H1 (cell line): ENCODE data around the gene SUDS3. TPM values are rescaled to one million over a fixed set of nuclear protein-coding genes. Genes with fewer than 3 reads are reported as not detected.

Experiments used
- CTCF ChIA-PET: fragments of 300-600 bp; sonication (Branson Sonifier 250); formaldehyde crosslinking; loops from one replicate; lab custom pipeline; 2021; ENCODE audit not compliant: partially characterized antibody; lab: Charles Lee
- POLR2A ChIA-PET: fragments of 300-600 bp; sonication (Branson Sonifier 250); formaldehyde crosslinking; loops from one replicate; lab custom pipeline; 2021; ENCODE audit warnings: inconsistent platforms; ENCODE audit not compliant: partially characterized antibody; lab: Charles Lee
- DNase-seq, 2 experiments: peaks; one replicate each; pipeline versions ENCODE4 v3.0.0 to v3.0.0-alpha.2; 2010 to 2022; ENCODE audit warnings: low spot score in 2 of 2, low read depth in 1 of 2, mixed read lengths in 1 of 2
- FAIRE-seq: peaks from 2 replicates; lab custom pipeline; 2011; peaks lifted over from hg19 to GRCh38; lab: Jason Lieb, UNC
- H2AFZ ChIP-seq: 2 replicates; pipeline ENCODE4 v1.8.1; 2012; ENCODE audit warnings: low read length, inconsistent platforms
- H2AK5ac ChIP-seq: 2 replicates; pipeline ENCODE4 v1.6.1; 2013; ENCODE audit warnings: low read depth, low read length
- H2BK120ac ChIP-seq: replicated peaks from 2 replicates; pipeline ENCODE3; 2013; ENCODE audit warnings: low read depth, low read length, inconsistent platforms
- H2BK12ac ChIP-seq: 2 replicates; pipeline ENCODE4 v1.6.1; 2013; ENCODE audit warnings: low read depth, low read length
- H2BK15ac ChIP-seq: 2 replicates; pipeline ENCODE4 v1.6.1; 2013; ENCODE audit warnings: low read length
- H2BK20ac ChIP-seq: 2 replicates; pipeline ENCODE4 v1.6.1; 2013; ENCODE audit warnings: low read length
- H2BK5ac ChIP-seq: 2 replicates; pipeline ENCODE4 v1.6.1; 2013; ENCODE audit warnings: low read depth, low read length
- H3K14ac ChIP-seq: 2 replicates; pipeline ENCODE4 v1.6.1; 2013; ENCODE audit warnings: inconsistent platforms; ENCODE audit not compliant: insufficient read length
- H3K18ac ChIP-seq: 2 replicates; pipeline ENCODE4 v1.6.1; 2013; ENCODE audit warnings: low read length; ENCODE audit errors: extremely low read depth
- H3K23ac ChIP-seq: 2 replicates; pipeline ENCODE4 v1.6.1; 2013; ENCODE audit warnings: inconsistent platforms; ENCODE audit not compliant: insufficient read length
- H3K23me2 ChIP-seq: 2 replicates; pipeline ENCODE4 v1.6.1; 2013; ENCODE audit warnings: low read depth, low read length
- H3K27ac ChIP-seq: 2 replicates; pipeline ENCODE4 v1.6.1; 2011; ENCODE audit warnings: low read depth, low read length, inconsistent platforms
- H3K27me3 ChIP-seq, 4 experiments: replicated peaks in 1 of 4; 1 replicate in 1 of 4; 2 replicates in 3 of 4; pipeline versions ENCODE4 v1.6.1 to v1.8.1; 2011 to 2013; ENCODE audit warnings: low read length in 3 of 4, mild to moderate bottlenecking in 3 of 4, inconsistent platforms in 2 of 4, mixed read lengths in 2 of 4, moderate library complexity in 1 of 4; ENCODE audit not compliant: control insufficient read depth in 3 of 4, insufficient read depth in 3 of 4; ENCODE audit errors: extremely low read depth in 1 of 4
- H3K36me3 ChIP-seq, 4 experiments: 2 replicates each; pipeline versions ENCODE4 v1.6.1 to v1.8.1; 2011 to 2013; ENCODE audit warnings: mild to moderate bottlenecking in 4 of 4, low read length in 3 of 4, moderate library complexity in 2 of 4, control low read depth in 1 of 4, inconsistent platforms in 1 of 4; ENCODE audit not compliant: insufficient read depth in 4 of 4, control insufficient read depth in 2 of 4
- H3K4ac ChIP-seq: replicated peaks from 2 replicates; pipeline ENCODE3; 2013; ENCODE audit warnings: low read length, low read depth, mixed read lengths, inconsistent platforms; ENCODE audit not compliant: insufficient read length
- H3K4me1 ChIP-seq, 4 experiments: replicated peaks in 1 of 4; 1 replicate in 1 of 4; 2 replicates in 3 of 4; pipeline versions ENCODE4 v1.6.1 to v1.8.1; 2011 to 2013; ENCODE audit warnings: low read length in 3 of 4, inconsistent platforms in 2 of 4, mixed read lengths in 1 of 4; ENCODE audit not compliant: insufficient read depth in 4 of 4, control insufficient read depth in 3 of 4
- H3K4me2 ChIP-seq, 2 experiments: 2 replicates each; pipeline versions ENCODE4 v1.6.1 to v1.8.1; 2011 to 2013; ENCODE audit warnings: low read depth in 2 of 2, low read length in 2 of 2, control low read depth in 1 of 2, inconsistent platforms in 1 of 2, mild to moderate bottlenecking in 1 of 2; ENCODE audit not compliant: insufficient read depth in 1 of 2
- H3K4me3 ChIP-seq, 4 experiments: fragments of 200-600, 300-600 bp in 1 of 4; sonication (generic), shearing (Covaris generic), sonication (Bioruptor Twin) in 1 of 4; 2 replicates each; pipeline versions ENCODE4 v1.5.1 to v1.8.1; 2011 to 2016; ENCODE audit warnings: low read length in 4 of 4, low read depth in 3 of 4, control low read depth in 2 of 4, inconsistent platforms in 2 of 4, mild to moderate bottlenecking in 2 of 4, mixed read lengths in 1 of 4, moderate library complexity in 1 of 4; ENCODE audit not compliant: insufficient read depth in 2 of 4; ENCODE audit errors: extremely low read depth in 1 of 4
- H3K56ac ChIP-seq: replicated peaks from 2 replicates; pipeline ENCODE3; 2013; ENCODE audit warnings: low read depth, mild to moderate bottlenecking, mixed read lengths, low read length, inconsistent platforms; ENCODE audit not compliant: insufficient read length
- H3K79me1 ChIP-seq: 2 replicates; pipeline ENCODE4 v1.6.1; 2013; ENCODE audit warnings: low read depth, low read length, control low read depth
- H3K79me2 ChIP-seq, 2 experiments: 2 replicates each; pipeline versions ENCODE4 v1.6.1 to v1.8.1; 2012 to 2013; ENCODE audit warnings: low read length in 2 of 2, mild to moderate bottlenecking in 2 of 2, inconsistent platforms in 1 of 2; ENCODE audit not compliant: insufficient read depth in 2 of 2, control insufficient read depth in 1 of 2
- H3K9ac ChIP-seq, 4 experiments: replicated peaks in 1 of 4; 1 replicate in 1 of 4; 2 replicates in 3 of 4; pipeline versions ENCODE4 v1.6.1 to v1.8.1; 2011 to 2013; ENCODE audit warnings: low read depth in 3 of 4, low read length in 3 of 4, control low read depth in 2 of 4, mild to moderate bottlenecking in 2 of 4, moderate library complexity in 2 of 4, inconsistent platforms in 1 of 4; ENCODE audit errors: extremely low read depth in 1 of 4
- H3K9me3 ChIP-seq, 2 experiments: 2 replicates each; pipeline versions ENCODE4 v1.6.1 to v1.8.1; 2012 to 2013; ENCODE audit warnings: mild to moderate bottlenecking in 2 of 2, moderate library complexity in 2 of 2, control low read depth in 1 of 2, inconsistent platforms in 1 of 2, low read depth in 1 of 2, low read length in 1 of 2, mixed read lengths in 1 of 2; ENCODE audit not compliant: insufficient read depth in 2 of 2
- H4K20me1 ChIP-seq, 2 experiments: replicated peaks in 1 of 2; 2 replicates each; pipeline versions ENCODE3 to v1.8.1; 2011 to 2013; ENCODE audit warnings: inconsistent platforms in 2 of 2, low read length in 2 of 2, mild to moderate bottlenecking in 1 of 2; ENCODE audit not compliant: insufficient read depth in 2 of 2, control insufficient read depth in 1 of 2
- H4K5ac ChIP-seq: 2 replicates; pipeline ENCODE4 v1.6.1; 2013; ENCODE audit warnings: low read length, low read depth, mixed read lengths, inconsistent platforms; ENCODE audit not compliant: insufficient read length
- H4K8ac ChIP-seq: 2 replicates; pipeline ENCODE4 v1.8.0; 2013; ENCODE audit warnings: mild to moderate bottlenecking, moderate library complexity, low read length, inconsistent platforms; ENCODE audit not compliant: insufficient read depth; ENCODE audit errors: extremely low read depth
- H4K91ac ChIP-seq: replicated peaks from 2 replicates; pipeline ENCODE3; 2013; ENCODE audit warnings: low read length, mixed read lengths, inconsistent platforms; ENCODE audit not compliant: insufficient read length
- BRCA1 ChIP-seq: IDR thresholded peaks from 2 replicates; pipeline ENCODE4 v1.6.1; 2012; ENCODE audit warnings: low read depth, low read length, improper control_type of control experiment
- CHD1 ChIP-seq: IDR thresholded peaks from 2 replicates; pipeline ENCODE4 v1.6.1; 2012; ENCODE audit warnings: low read depth, low read length, improper control_type of control experiment
- CTBP2 ChIP-seq: IDR thresholded peaks from 2 replicates; pipeline ENCODE4 v1.7.0; 2011; ENCODE audit warnings: borderline replicate concordance, mild to moderate bottlenecking, moderate library complexity, mixed read lengths, low read length; ENCODE audit not compliant: insufficient read depth, insufficient read length
- EGR1 ChIP-seq: IDR thresholded peaks from 2 replicates; pipeline ENCODE4 v1.6.1; 2011; ENCODE audit warnings: low read depth, low read length, borderline replicate concordance
- EP300 ChIP-seq, 2 experiments: IDR thresholded peaks; 1 replicate in 1 of 2; 2 replicates in 1 of 2; pipeline ENCODE4 v1.6.1; 2011 to 2012; ENCODE audit warnings: low read depth in 2 of 2, low read length in 2 of 2, mild to moderate bottlenecking in 2 of 2, borderline replicate concordance in 1 of 2, inconsistent platforms in 1 of 2, moderate library complexity in 1 of 2
- EZH2 ChIP-seq: fragments of 200-600 bp; sonication (generic); IDR thresholded peaks from 2 replicates; pipeline ENCODE4 v1.7.1; 2012; ENCODE audit warnings: low read depth, mild to moderate bottlenecking, moderate library complexity, low read length, inconsistent platforms; ENCODE audit not compliant: severe bottlenecking
- KDM4A ChIP-seq: IDR thresholded peaks from one replicate; pipeline ENCODE4 v1.7.1; 2012; ENCODE audit warnings: low read depth, mild to moderate bottlenecking, moderate library complexity, low read length, inconsistent platforms; ENCODE audit not compliant: severe bottlenecking
- POLR2A ChIP-seq, 2 experiments: IDR thresholded peaks; 1 replicate in 1 of 2; 2 replicates in 1 of 2; pipeline ENCODE4 v1.6.1; 2011; ENCODE audit warnings: low read depth in 2 of 2, low read length in 2 of 2, mild to moderate bottlenecking in 2 of 2; ENCODE audit errors: control extremely low read depth in 1 of 2
- RFX5 ChIP-seq: IDR thresholded peaks from 2 replicates; pipeline ENCODE4 v1.6.1; 2011; ENCODE audit warnings: low read depth, low read length, improper control_type of control experiment, borderline replicate concordance
- SAP30 ChIP-seq: fragments of 300-600 bp; sonication (generic); IDR thresholded peaks from 2 replicates; pipeline ENCODE4 v1.7.1; 2012; ENCODE audit warnings: low read length, moderate library complexity, mild to moderate bottlenecking, inconsistent platforms; ENCODE audit not compliant: insufficient read depth, insufficient replicate concordance
- SRF ChIP-seq: IDR thresholded peaks from 2 replicates; pipeline ENCODE4 v1.6.1; 2011; ENCODE audit warnings: mild to moderate bottlenecking, low read depth, low read length, moderate library complexity
- TAF7 ChIP-seq: optimal IDR thresholded peaks from 2 replicates; pipeline ENCODE3; 2011; ENCODE audit warnings: low read depth, mild to moderate bottlenecking, inconsistent platforms, low read length, moderate library complexity, borderline replicate concordance
- polyA plus RNA-seq, 7 experiments: library from polyadenylated mRNA; depleted of rRNA in 3 of 7; stranded (reverse) in 5 of 7; unstranded in 2 of 7; fragments of >200 nt in 5 of 7; fragments of 200-250 nt in 2 of 7; gene quantifications; 1 replicate in 5 of 7; 2 replicates in 1 of 7; 4 replicates in 1 of 7; pipeline versions ENCODE4 v1.2.1 to v1.2.3, GENCODE V29; 2011 to 2013; ENCODE audit warnings: missing spikeins in 2 of 7, mixed read lengths in 2 of 7
- total RNA-seq: library from RNA; stranded (reverse); fragmentation: NEBNext Ultra II Directional; extraction: Animal tissue kit (Norgen Biotek cat#: 25700); gene quantifications from 2 replicates; pipeline ENCODE4 v1.2.1, GENCODE V29; 2021
- TF ChIP-seq, protein P1 (sequence below), 3 experiments: IDR thresholded peaks; 1 replicate in 2 of 3; 2 replicates in 1 of 3; pipeline versions ENCODE4 v1.5.1 to v1.6.1; 2011; ENCODE audit warnings: low read length in 3 of 3, mild to moderate bottlenecking in 3 of 3, inconsistent platforms in 2 of 3, low read depth in 1 of 3, moderate library complexity in 1 of 3; ENCODE audit not compliant: insufficient read depth in 1 of 3; ENCODE audit errors: control extremely low read depth in 1 of 3

SUDS3 gene
- total and polyA plus RNA-seq, 2 of the 8 experiments (the other 6 are each of a cell fraction or from before 2014, with no cell fraction given) = 30.0 to 58.7 TPM

GRCh38 chr12:118326991-118327390 lies 49.4 kb upstream of the SUDS3 start:
- Histone ChIP-seq H3K56ac (no peak overlapping the region), H3K36me3 (no peaks in the 10 kb centered on the region), H3K4me3 (no peak overlapping the region), H3K23ac (no peak overlapping the region), H3K9me3 (no peaks in the 10 kb centered on the region), H2AFZ (no peak overlapping the region), H3K23me2 (no peaks in the 10 kb centered on the region), H3K4me1 (no peaks in the 10 kb centered on the region), H3K79me1 (no peaks in the 10 kb centered on the region), H3K4ac (no peak overlapping the region), H3K18ac (no peak overlapping the region), H4K20me1 (no peaks in the 10 kb centered on the region), H2BK120ac (no peak overlapping the region), H3K9ac (no peak overlapping the region), H3K14ac (no peak overlapping the region), H4K91ac (no peak overlapping the region), H2BK20ac (no peak overlapping the region), H2BK15ac (no peak overlapping the region), H2BK12ac (no peak overlapping the region), H3K4me2 (no peak overlapping the region), H4K5ac (no peak overlapping the region), H2AK5ac (no peak overlapping the region), H2BK5ac (no peak overlapping the region), H3K27me3 (no peaks in the 10 kb centered on the region), H3K27ac (no peak overlapping the region), H3K79me2 (no peaks in the 10 kb centered on the region), H4K8ac (no peak overlapping the region)
- ChIA-PET CTCF (no interaction called here), POLR2A (no interaction called here)
- TF ChIP-seq TAF7 (no peak), BRCA1 (no peak), CTBP2 (no peak), SAP30 (no peak), EZH2 (no peak), POLR2A (IDR thresholded peaks at IDR 0.05; ENCODE audit: control extremely low read depth in 1 of 2, low read depth in 2 of 2, low read length in 2 of 2) (no peak), EGR1 (no peak), RFX5 (no peak), EP300 (IDR thresholded peaks at IDR 0.05; ENCODE audit: borderline replicate concordance in 1 of 2, low read depth in 2 of 2, low read length in 2 of 2) (no peak), KDM4A (no peak), CHD1 (no peak), SRF (no peak)
- TF ChIP-seq, protein P1, sequence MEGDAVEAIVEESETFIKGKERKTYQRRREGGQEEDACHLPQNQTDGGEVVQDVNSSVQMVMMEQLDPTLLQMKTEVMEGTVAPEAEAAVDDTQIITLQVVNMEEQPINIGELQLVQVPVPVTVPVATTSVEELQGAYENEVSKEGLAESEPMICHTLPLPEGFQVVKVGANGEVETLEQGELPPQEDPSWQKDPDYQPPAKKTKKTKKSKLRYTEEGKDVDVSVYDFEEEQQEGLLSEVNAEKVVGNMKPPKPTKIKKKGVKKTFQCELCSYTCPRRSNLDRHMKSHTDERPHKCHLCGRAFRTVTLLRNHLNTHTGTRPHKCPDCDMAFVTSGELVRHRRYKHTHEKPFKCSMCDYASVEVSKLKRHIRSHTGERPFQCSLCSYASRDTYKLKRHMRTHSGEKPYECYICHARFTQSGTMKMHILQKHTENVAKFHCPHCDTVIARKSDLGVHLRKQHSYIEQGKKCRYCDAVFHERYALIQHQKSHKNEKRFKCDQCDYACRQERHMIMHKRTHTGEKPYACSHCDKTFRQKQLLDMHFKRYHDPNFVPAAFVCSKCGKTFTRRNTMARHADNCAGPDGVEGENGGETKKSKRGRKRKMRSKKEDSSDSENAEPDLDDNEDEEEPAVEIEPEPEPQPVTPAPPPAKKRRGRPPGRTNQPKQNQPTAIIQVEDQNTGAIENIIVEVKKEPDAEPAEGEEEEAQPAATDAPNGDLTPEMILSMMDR (IDR thresholded peaks at IDR 0.05; ENCODE audit: control extremely low read depth in 1 of 3, insufficient read depth in 1 of 3, low read depth in 1 of 3, low read length in 3 of 3) = no peak
- FAIRE-seq (no peak), DNase-seq (no peak)
